Uterus (tissue), 2 donors: Measurements from ENCODE around the gene DPH7.

Experiments used
- CTCF ChIP-seq, 4 experiments: fragments of 200-600 bp in 2 of 4; fragments of 450-650 bp in 2 of 4; sonication (generic) in 2 of 4; IDR thresholded peaks; one replicate each; pipeline ENCODE4 v1.5.1; 2016 to 2019; ENCODE audit warnings: antibody characterized with exemption in 4 of 4, mild to moderate bottlenecking in 2 of 4, moderate library complexity in 1 of 4
- POLR2A ChIP-seq, 2 donors: fragments of 450-650 bp; IDR thresholded peaks; one replicate each; pipeline ENCODE4 v1.6.1; 2016; ENCODE audit warnings: antibody characterized with exemption in 2 of 2, mild to moderate bottlenecking in 1 of 2, moderate library complexity in 1 of 2

GRCh38 chr9:137519553-137519952 is 59.2 kb downstream of the DPH7 start:
- TF ChIP-seq CTCF (IDR thresholded peaks at IDR 0.05) (no peak), POLR2A (IDR thresholded peaks at IDR 0.05) (no peak)
